Measurements from ENCODE around the gene INA.
"Not testable (repeated sequence)": the region's sequence is repeated elsewhere in the genome, so short reads cannot be mapped to it uniquely, and the experiment has no call there.

Gene INA

DNA sequence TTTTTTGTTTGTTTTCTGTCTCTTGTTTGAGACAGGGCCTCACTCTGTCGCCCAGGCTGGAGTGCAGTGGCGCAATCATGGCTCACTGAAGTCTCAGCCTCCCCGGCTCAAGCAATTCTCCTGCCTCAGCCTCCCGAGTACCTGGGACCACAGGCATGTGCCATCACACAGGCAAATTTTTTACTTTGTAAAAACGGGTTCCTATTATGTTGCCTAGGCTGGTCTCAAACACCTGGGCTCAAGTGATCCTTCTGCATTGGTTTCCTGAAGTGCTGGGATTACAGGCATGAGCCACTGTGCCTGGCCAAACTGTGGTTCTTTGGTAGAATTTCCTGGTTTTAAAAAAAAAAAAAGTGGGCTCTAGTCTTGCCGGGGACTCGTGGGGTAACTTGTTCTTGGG, 31.4 kb upstream of the INA start, which contains the start of gene RPEL1:
Gene RPEL1, plus strand, starts transcription at position 301 of the 400 bp plus-strand sequence. CDS start 110 bp downstream, outside the sequence.
- H3K9ac ChIP-seq (ENCODE audit: low read depth, low read length); H3K4me3 ChIP-seq (ENCODE audit: low read depth, low read length); H3K9me3 ChIP-seq (ENCODE audit: control insufficient read depth, insufficient read depth, low read length); H3K27me3 ChIP-seq (ENCODE audit: control insufficient read depth, insufficient read depth, low read length); H3K36me3 ChIP-seq (ENCODE audit: control insufficient read depth, insufficient read depth, low read length); H3K27ac ChIP-seq (ENCODE audit: low read depth, low read length); H3K4me1 ChIP-seq (ENCODE audit: control insufficient read depth, insufficient read depth, low read length): not testable (repeated sequence)

DNA sequence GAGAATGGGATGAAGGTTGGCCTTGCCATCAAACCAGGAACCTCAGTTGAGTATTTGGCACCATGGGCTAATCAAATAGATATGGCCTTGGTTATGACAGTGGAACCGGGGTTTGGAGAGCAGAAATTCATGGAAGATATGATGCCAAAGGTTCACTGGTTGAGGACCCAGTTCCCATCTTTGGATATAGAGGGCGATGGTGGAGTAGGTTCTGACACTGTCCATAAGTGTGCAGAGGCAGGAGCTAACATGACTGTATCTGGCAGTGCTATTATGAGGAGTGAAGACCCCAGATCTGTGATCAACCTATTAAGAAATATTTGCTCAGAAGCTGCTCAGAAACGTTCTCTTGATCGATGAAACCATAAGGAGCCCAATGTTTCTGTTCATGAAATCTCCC, 30.6 kb upstream of the INA start:
- H3K4me3 ChIP-seq (ENCODE audit: low read depth, low read length) = no peak overlapping the region
- no peak overlapping the region for H3K9ac ChIP-seq (ENCODE audit: low read depth, low read length)
- H3K4me1 ChIP-seq (ENCODE audit: control insufficient read depth, insufficient read depth, low read length) = peaks cover 5% of the 10 kb centered on the region; the same call in 1 of the 2 replicates
- no peaks in the 10 kb centered on the region for H3K27me3 ChIP-seq (ENCODE audit: control insufficient read depth, insufficient read depth, low read length)
- H3K9me3 ChIP-seq (ENCODE audit: control insufficient read depth, insufficient read depth, low read length) = no peaks in the 10 kb centered on the region
- no peak overlapping the region for H3K27ac ChIP-seq (ENCODE audit: low read depth, low read length)
- H3K36me3 ChIP-seq (ENCODE audit: control insufficient read depth, insufficient read depth, low read length) = no peaks in the 10 kb centered on the region

DNA sequence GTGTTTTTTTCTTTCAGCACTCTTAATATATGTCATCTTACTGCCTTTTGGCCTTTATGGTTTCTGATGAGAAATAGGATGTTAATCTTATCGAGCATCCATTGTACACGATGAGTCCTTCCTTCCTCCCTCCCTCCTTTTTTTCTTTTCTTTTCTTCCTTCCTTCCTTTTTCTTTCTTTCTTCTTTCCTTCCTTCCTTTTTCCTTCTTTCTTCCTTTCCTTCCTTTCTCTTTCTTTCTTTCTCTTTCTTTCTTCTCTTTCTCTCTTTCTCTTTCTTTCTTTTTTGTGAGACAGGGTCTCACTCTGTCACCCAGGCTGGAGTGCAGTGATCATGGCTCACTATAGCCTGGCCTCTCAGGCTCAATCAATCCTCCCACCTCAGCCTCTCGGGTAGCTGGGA, 22.8 kb upstream of the INA start:
- no peak overlapping the region for H3K4me3 ChIP-seq (ENCODE audit: low read depth, low read length)
- H3K27ac ChIP-seq (ENCODE audit: low read depth, low read length) = no peak overlapping the region
- no peaks in the 10 kb centered on the region for H3K36me3 ChIP-seq (ENCODE audit: control insufficient read depth, insufficient read depth, low read length)
- no peak overlapping the region for H3K9ac ChIP-seq (ENCODE audit: low read depth, low read length)
- H3K9me3 ChIP-seq (ENCODE audit: control insufficient read depth, insufficient read depth, low read length) = peaks cover 4% of the 10 kb centered on the region; the same call in 1 of the 2 replicates
- no peaks in the 10 kb centered on the region for H3K4me1 ChIP-seq (ENCODE audit: control insufficient read depth, insufficient read depth, low read length)
- no peaks in the 10 kb centered on the region for H3K27me3 ChIP-seq (ENCODE audit: control insufficient read depth, insufficient read depth, low read length)

DNA sequence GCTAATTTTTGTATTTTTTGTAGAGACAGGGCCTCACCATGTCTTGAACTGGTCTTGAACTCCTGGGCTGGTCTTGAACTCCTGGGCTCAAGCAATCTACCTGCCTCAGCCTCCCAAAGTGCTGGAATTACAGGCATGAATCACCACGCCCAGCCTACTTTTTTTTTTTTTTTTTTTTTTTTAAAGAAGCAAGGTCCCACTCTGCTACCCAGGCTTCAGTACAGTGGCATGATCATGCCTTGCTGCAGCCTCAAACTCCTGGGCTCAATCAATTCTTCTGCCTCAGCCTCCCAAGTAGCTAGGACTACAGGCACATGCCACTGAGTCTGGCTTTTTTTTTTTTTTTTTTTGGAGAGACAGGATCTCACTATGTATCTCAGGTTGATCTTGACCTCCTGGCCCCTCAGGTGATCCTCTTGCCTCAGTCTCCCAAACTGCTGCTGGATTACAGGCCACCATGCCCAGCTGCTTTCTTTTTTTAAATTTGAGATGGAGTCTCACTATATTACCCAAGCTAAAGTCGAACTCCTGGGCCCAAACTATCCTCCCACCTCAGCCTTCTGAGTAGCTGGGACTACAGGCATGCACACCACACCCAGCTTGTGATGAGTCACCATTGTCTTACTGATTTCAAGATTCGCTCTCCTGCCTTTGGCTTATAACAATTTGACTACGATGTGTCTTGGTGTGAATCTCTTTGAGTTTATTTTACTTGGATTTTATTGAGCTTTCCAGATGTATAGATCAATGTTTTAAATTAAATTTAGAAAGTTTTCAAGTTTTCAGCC, 22.2 kb upstream of the INA start:
- H3K9me3 ChIP-seq (ENCODE audit: control insufficient read depth, insufficient read depth, low read length) = peaks cover 4% of the 10 kb centered on the region; the same call in 1 of the 2 replicates
- no peak overlapping the region for H3K4me3 ChIP-seq (ENCODE audit: low read depth, low read length)
- no peak overlapping the region for H3K27ac ChIP-seq (ENCODE audit: low read depth, low read length)
- H3K4me1 ChIP-seq (ENCODE audit: control insufficient read depth, insufficient read depth, low read length) = no peaks in the 10 kb centered on the region
- no peaks in the 10 kb centered on the region for H3K36me3 ChIP-seq (ENCODE audit: control insufficient read depth, insufficient read depth, low read length)
- no peak overlapping the region for H3K9ac ChIP-seq (ENCODE audit: low read depth, low read length)
- no peaks in the 10 kb centered on the region for H3K27me3 ChIP-seq (ENCODE audit: control insufficient read depth, insufficient read depth, low read length)

DNA sequence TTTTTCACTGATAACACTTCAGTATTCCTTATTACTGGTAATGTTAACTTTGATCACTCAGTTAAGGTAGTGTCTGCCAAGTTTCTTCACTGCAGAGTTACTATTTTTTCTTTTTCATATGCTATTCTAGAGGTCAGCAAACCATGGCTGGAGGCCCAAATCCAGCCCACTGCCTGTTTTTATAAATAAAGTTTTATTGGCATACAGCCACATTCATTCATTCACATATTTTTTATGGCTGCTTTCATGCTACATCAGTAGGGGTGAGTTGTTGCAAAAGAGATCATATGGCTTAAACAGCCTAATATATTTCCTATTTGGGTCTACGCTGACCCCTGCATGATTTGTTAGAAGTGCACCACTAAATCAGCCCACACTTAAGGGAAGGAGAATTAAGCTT, 20.3 kb upstream of the INA start:
- Histone ChIP-seq H3K9me3 (ENCODE audit: control insufficient read depth, insufficient read depth, low read length) (peaks cover 8% of the 10 kb centered on the region), H3K27ac (ENCODE audit: low read depth, low read length) (no peak overlapping the region), H3K27me3 (ENCODE audit: control insufficient read depth, insufficient read depth, low read length) (no peaks in the 10 kb centered on the region), H3K9ac (ENCODE audit: low read depth, low read length) (no peak overlapping the region), H3K4me1 (ENCODE audit: control insufficient read depth, insufficient read depth, low read length) (no peaks in the 10 kb centered on the region), H3K4me3 (ENCODE audit: low read depth, low read length) (no peak overlapping the region), H3K36me3 (ENCODE audit: control insufficient read depth, insufficient read depth, low read length) (no peaks in the 10 kb centered on the region)

DNA sequence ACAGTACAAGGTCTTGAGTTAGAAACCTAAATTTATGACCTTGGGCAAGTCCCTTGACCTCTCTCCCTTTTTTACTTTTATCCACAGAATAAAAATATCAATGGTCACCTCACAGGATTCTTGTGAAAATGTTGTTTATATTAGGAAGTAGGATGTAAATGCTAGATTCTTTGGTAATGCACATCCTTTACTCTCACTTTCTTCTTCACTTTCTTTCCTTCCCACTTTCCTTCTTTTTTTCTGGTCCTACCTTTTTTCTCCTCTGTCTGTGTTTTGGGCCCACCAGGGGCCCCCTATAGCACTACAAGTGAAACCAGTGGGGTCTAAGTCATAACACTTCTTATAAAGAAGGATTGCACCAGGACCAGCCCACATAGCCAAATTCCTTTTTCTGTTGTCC, 19.1 kb upstream of the INA start:
- H3K9me3 ChIP-seq (ENCODE audit: control insufficient read depth, insufficient read depth, low read length) = peaks cover 8% of the 10 kb centered on the region
- H3K9ac ChIP-seq (ENCODE audit: low read depth, low read length) = no peak overlapping the region
- no peaks in the 10 kb centered on the region for H3K4me1 ChIP-seq (ENCODE audit: control insufficient read depth, insufficient read depth, low read length)
- H3K27ac ChIP-seq (ENCODE audit: low read depth, low read length) = no peak overlapping the region
- H3K36me3 ChIP-seq (ENCODE audit: control insufficient read depth, insufficient read depth, low read length) = no peaks in the 10 kb centered on the region
- H3K4me3 ChIP-seq (ENCODE audit: low read depth, low read length) = no peak overlapping the region
- no peaks in the 10 kb centered on the region for H3K27me3 ChIP-seq (ENCODE audit: control insufficient read depth, insufficient read depth, low read length)

DNA sequence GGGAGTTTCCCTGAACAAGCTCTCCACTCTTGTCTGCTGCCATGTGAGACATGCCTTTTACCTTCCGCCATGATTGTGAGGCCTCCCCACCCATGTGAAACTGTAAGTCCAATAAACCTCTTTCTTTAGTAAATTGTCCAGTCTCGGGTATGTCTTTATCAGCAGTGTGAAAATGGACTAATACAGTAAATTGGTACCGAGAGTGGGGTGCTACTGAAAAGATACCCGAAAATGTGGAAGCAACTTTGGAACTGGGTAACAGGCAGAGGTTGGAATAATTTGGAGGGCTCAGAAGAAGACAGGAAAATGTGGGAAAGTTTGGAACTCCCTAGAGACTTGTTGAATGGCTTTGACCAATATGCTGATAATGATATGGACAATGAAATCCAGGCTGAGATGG, 18.0 kb upstream of the INA start:
- H3K4me1 ChIP-seq (ENCODE audit: control insufficient read depth, insufficient read depth, low read length); H3K27ac ChIP-seq (ENCODE audit: low read depth, low read length); H3K4me3 ChIP-seq (ENCODE audit: low read depth, low read length); H3K27me3 ChIP-seq (ENCODE audit: control insufficient read depth, insufficient read depth, low read length); H3K9ac ChIP-seq (ENCODE audit: low read depth, low read length); H3K9me3 ChIP-seq (ENCODE audit: control insufficient read depth, insufficient read depth, low read length); H3K36me3 ChIP-seq (ENCODE audit: control insufficient read depth, insufficient read depth, low read length): not testable (repeated sequence)

DNA sequence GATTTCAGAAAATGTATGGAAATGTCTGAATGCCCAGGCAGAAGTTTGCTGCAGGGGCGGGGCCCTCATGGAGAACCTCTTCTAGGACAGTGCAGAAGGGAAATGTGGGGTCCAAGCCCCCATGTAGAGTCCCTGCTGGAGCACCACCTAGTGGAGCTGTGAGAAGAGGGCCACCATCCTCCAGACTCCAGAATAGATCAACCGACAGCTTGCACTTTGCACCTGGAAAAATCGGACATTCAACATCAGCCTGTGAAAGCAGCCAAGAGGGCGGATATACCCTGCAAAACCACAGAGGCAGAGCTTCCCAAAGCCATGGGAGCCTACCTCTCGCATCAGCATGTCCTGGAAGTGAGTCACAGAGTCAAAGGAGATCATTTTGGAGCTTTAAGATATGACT, 16.9 kb upstream of the INA start:
- H3K27ac ChIP-seq (ENCODE audit: low read depth, low read length) = no peak overlapping the region
- H3K4me1 ChIP-seq (ENCODE audit: control insufficient read depth, insufficient read depth, low read length) = no peaks in the 10 kb centered on the region
- no peak overlapping the region for H3K9ac ChIP-seq (ENCODE audit: low read depth, low read length)
- H3K27me3 ChIP-seq (ENCODE audit: control insufficient read depth, insufficient read depth, low read length) = no peaks in the 10 kb centered on the region; the same call in 1 of the 2 replicates
- H3K9me3 ChIP-seq (ENCODE audit: control insufficient read depth, insufficient read depth, low read length) = peaks cover 8% of the 10 kb centered on the region
- no peaks in the 10 kb centered on the region for H3K36me3 ChIP-seq (ENCODE audit: control insufficient read depth, insufficient read depth, low read length)
- H3K4me3 ChIP-seq (ENCODE audit: low read depth, low read length) = no peak overlapping the region

DNA sequence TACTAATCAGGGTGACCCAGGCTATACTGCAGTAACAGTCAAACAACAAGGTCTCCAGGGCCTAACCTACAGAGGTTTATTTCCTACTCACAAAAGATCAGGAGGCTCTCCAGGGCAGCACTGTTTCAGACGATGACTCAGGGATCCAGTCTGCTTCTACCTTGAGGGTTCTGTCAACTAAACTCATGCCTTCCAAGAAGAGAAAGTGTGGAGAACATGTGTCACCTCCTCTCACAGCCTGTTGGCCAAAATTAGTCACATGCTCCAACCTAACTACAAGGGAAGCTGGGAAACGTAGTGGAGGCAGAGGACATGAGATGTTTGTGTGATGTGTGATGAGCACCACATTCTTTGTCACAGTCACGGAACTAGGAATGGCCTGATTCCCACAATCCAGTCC, 14.7 kb upstream of the INA start:
- peaks cover 4% of the 10 kb centered on the region; the same call in 1 of the 2 replicates for H3K4me1 ChIP-seq (ENCODE audit: control insufficient read depth, insufficient read depth, low read length)
- H3K27ac ChIP-seq (ENCODE audit: low read depth, low read length) = no peak overlapping the region
- H3K27me3 ChIP-seq (ENCODE audit: control insufficient read depth, insufficient read depth, low read length) = no peaks in the 10 kb centered on the region; the same call in 1 of the 2 replicates
- H3K9me3 ChIP-seq (ENCODE audit: control insufficient read depth, insufficient read depth, low read length) = peaks cover 8% of the 10 kb centered on the region
- H3K4me3 ChIP-seq (ENCODE audit: low read depth, low read length) = no peak overlapping the region
- no peak overlapping the region for H3K9ac ChIP-seq (ENCODE audit: low read depth, low read length)
- H3K36me3 ChIP-seq (ENCODE audit: control insufficient read depth, insufficient read depth, low read length) = no peaks in the 10 kb centered on the region

DNA sequence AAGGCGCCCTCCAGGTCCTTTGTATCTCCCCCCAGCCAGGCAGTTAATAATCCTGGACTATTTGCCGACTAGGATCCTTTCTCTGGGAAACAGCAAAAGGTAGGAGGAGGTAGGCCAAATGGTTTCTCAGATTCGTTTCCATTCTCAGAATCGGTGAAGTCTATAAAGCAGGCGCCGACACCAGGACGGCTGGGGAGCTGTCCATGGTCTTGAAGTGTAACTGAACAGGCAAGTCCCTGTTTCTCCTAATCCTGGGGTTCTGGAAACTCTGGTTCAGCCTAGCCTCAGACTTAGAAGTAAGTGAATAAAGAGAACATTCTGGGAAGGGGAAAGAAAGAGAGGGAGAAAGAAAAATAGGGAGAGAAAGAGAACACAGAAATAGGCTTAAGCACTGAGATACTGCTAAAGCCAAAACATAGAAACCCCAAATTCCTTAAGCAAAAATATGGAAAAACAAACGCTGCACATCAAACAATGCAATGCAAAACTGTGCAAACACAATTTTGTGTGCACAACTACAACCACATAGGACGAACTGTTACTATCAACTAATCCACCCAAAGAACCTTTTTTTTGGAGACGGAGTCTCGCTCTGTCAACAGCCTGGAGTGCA, 11.1 kb upstream of the INA start:
- no peaks in the 10 kb centered on the region; the same call in 1 of the 2 replicates for H3K27me3 ChIP-seq (ENCODE audit: control insufficient read depth, insufficient read depth, low read length)
- H3K4me3 ChIP-seq (ENCODE audit: low read depth, low read length) = no peak overlapping the region
- H3K27ac ChIP-seq (ENCODE audit: low read depth, low read length) = no peak overlapping the region
- H3K9me3 ChIP-seq (ENCODE audit: control insufficient read depth, insufficient read depth, low read length) = no peaks in the 10 kb centered on the region
- H3K9ac ChIP-seq (ENCODE audit: low read depth, low read length) = no peak overlapping the region
- no peaks in the 10 kb centered on the region for H3K36me3 ChIP-seq (ENCODE audit: control insufficient read depth, insufficient read depth, low read length)
- peaks cover 4% of the 10 kb centered on the region; the same call in 1 of the 2 replicates for H3K4me1 ChIP-seq (ENCODE audit: control insufficient read depth, insufficient read depth, low read length)

DNA sequence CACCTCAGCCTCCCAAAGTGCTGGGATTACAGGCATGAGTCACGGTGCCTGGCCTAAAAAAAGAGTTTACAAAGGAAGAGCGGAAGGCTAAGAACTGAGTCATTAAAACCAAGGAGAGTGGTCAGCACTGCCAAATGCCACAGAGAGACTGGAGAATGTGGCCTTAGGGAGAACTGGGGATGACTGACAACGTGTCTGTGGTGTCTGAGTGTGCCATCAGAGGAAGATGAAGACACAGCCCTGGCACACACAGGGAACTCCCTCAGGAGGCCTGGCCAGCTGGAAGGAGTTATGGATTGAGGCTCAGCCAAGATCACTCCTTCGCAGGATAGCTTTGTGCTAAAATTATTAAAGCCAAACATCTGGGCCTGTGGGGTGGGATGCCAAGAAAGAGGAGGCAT, 3.9 kb upstream of the INA start:
- no peaks in the 10 kb centered on the region for H3K9me3 ChIP-seq (ENCODE audit: control insufficient read depth, insufficient read depth, low read length)

More for the DNA sequence above, 3.9 kb upstream of the INA start:
- Histone ChIP-seq H3K36me3 (ENCODE audit: control insufficient read depth, insufficient read depth, low read length) (no peaks in the 10 kb centered on the region), H3K4me3 (ENCODE audit: low read depth, low read length) (no peak overlapping the region), H3K4me1 (ENCODE audit: control insufficient read depth, insufficient read depth, low read length) (peaks cover 8% of the 10 kb centered on the region), H3K27ac (ENCODE audit: low read depth, low read length) (peak overlapping the region; percentile 62), H3K27me3 (ENCODE audit: control insufficient read depth, insufficient read depth, low read length) (peaks cover 31% of the 10 kb centered on the region), H3K9ac (ENCODE audit: low read depth, low read length) (no peak overlapping the region)
